Upper lobe of left lung (tissue), 4 donors: ENCODE results near the gene FMO2.

Source experiments
- EP300 ChIP-seq, 4 donors: sonication (generic); formaldehyde crosslinking; IDR thresholded peaks; one replicate each; pipeline ENCODE4 v1.5.1; 2017; ENCODE audit warnings: antibody characterized with exemption in 4 of 4, control low read depth in 2 of 4
- POLR2A ChIP-seq, 4 donors: fragments of 450-650 bp; IDR thresholded peaks; one replicate each; pipeline ENCODE4 v1.5.1; 2016 to 2017; ENCODE audit warnings: antibody characterized with exemption in 4 of 4, mild to moderate bottlenecking in 2 of 4
- POLR2AphosphoS5 ChIP-seq, 2 donors: sonication (generic); formaldehyde crosslinking; IDR thresholded peaks; one replicate each; pipeline ENCODE4 v1.5.1; 2017; ENCODE audit warnings: antibody characterized with exemption in 2 of 2
- TF ChIP-seq, protein P1 (sequence below), 6 experiments: fragments of 450-650 bp in 4 of 6; fragments of 200-600 bp in 2 of 6; sonication (generic) in 2 of 6; IDR thresholded peaks; one replicate each; pipeline ENCODE4 v1.5.1; 2016 to 2019; ENCODE audit warnings: antibody characterized with exemption in 6 of 6

DNA sequence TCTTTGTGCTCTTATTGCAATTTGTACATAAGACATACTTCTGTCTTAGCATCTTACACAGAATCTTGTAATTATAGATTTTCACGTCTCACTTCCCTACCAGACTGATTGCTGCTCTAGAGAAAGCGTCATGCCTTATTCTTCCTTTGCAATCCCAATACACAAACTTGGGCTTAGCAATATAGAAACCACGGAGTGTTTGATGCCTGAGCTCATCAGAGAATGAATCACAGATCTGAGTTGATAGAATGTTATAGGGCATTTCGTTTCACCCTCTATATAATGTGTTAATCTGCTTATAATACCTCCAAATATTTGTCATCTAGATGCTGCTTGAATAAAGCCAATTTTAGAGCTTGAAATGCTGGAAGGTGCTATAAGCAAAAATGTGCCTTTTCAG, 69.8 kb downstream of the FMO2 start:
- TF ChIP-seq POLR2A (IDR thresholded peaks at IDR 0.05) (no peak), EP300 (IDR thresholded peaks at IDR 0.05) (no peak), POLR2AphosphoS5 (IDR thresholded peaks at IDR 0.05) (no peak)
- TF ChIP-seq, protein P1, sequence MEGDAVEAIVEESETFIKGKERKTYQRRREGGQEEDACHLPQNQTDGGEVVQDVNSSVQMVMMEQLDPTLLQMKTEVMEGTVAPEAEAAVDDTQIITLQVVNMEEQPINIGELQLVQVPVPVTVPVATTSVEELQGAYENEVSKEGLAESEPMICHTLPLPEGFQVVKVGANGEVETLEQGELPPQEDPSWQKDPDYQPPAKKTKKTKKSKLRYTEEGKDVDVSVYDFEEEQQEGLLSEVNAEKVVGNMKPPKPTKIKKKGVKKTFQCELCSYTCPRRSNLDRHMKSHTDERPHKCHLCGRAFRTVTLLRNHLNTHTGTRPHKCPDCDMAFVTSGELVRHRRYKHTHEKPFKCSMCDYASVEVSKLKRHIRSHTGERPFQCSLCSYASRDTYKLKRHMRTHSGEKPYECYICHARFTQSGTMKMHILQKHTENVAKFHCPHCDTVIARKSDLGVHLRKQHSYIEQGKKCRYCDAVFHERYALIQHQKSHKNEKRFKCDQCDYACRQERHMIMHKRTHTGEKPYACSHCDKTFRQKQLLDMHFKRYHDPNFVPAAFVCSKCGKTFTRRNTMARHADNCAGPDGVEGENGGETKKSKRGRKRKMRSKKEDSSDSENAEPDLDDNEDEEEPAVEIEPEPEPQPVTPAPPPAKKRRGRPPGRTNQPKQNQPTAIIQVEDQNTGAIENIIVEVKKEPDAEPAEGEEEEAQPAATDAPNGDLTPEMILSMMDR (IDR thresholded peaks at IDR 0.05) = no peak
